Activated T-helper 1 cell treated with anti-CD3 and anti-CD28 coated beads, Interleukin-12 subunit alpha, Interleukin-12 subunit beta, Interleukin-2, Interleukin-4 antibody, amounts not matched to agents 30 ng/mL and 10 ng/mL and 1 ng/mL, durations not matched to agents 14 hours and 24 hours and 36 hours (primary cell): ENCODE measurements around the gene MCEE. TPM values are rescaled to one million over a fixed set of nuclear protein-coding genes. Genes with fewer than 3 reads are reported as not detected.
"Not testable (repeated sequence)": the region's sequence is repeated elsewhere in the genome, so short reads cannot be mapped to it uniquely, and the experiment has no call there.

Source experiments
- DNase-seq: peaks from one replicate; pipeline ENCODE4 v3.0.0; 2021; ENCODE audit warnings: low spot score
- H3K27ac Mint-ChIP-seq: one replicate; pipeline ENCODE4 v1.8.0; 2021; ENCODE audit warnings: mild to moderate bottlenecking, mixed read lengths
- H3K27me3 Mint-ChIP-seq: one replicate; pipeline ENCODE4 v1.8.0; 2022; ENCODE audit warnings: mild to moderate bottlenecking, moderate library complexity, mixed read lengths; ENCODE audit not compliant: insufficient read depth
- H3K36me3 Mint-ChIP-seq: one replicate; pipeline ENCODE4 v1.8.0; 2021; ENCODE audit warnings: low read depth, mixed read lengths
- H3K4me1 Mint-ChIP-seq: one replicate; pipeline ENCODE4 v1.8.0; 2021; ENCODE audit warnings: low read depth, mixed read lengths
- H3K4me3 Mint-ChIP-seq: one replicate; pipeline ENCODE4 v1.8.0; 2021; ENCODE audit warnings: mild to moderate bottlenecking, moderate library complexity, mixed read lengths
- H3K9me3 Mint-ChIP-seq: one replicate; pipeline ENCODE4 v1.8.0; 2021; ENCODE audit warnings: mixed read lengths
- intact Hi-C: fragments of 100-400 bp; cut with micrococcal nuclease; formaldehyde crosslinking; loops from one replicate; pipeline ENCODE4 v1.15.1; 2024
- total RNA-seq: library from RNA; stranded (reverse); gene quantifications from 2 replicates; pipeline ENCODE4 v1.2.3, GENCODE V29; 2022

The MCEE gene
- total RNA-seq = 11.4 and 14.7 TPM in 2 replicates

- intact Hi-C loops = loop anchor here (1.0 to 5.0 kb wide), 9 partner anchors 30 to 838 kb away; partner anchors contain the start of genes ANKRD53, NAGK, PAIP2B and SNRPG
- peak; percentile 89 for DNase-seq
- H3K36me3 Mint-ChIP-seq = peaks cover 6% of the 10 kb centered on the region
- H3K4me1 Mint-ChIP-seq = peaks cover 11% of the 10 kb centered on the region
- H3K4me3 Mint-ChIP-seq = no peak within 1 kb of the TSS
- H3K27ac Mint-ChIP-seq = peak within 1 kb of the TSS; percentile 69
- no peaks in the 10 kb centered on the region for H3K27me3 Mint-ChIP-seq
- H3K9me3 Mint-ChIP-seq = no peaks in the 10 kb centered on the region
These were observed at the start of gene MCEE, which contains the start of gene MPHOSPH10 for GRCh38 chr2:71130152-71130904. MCEE (minus strand) TSS chr2:71130229; CDS start chr2:71130219, 10 bp downstream. MPHOSPH10 (plus strand) TSS chr2:71130634; CDS start chr2:71130666, 32 bp downstream.

- intact Hi-C loops, H3K27ac Mint-ChIP-seq: not testable (repeated sequence)
- peaks cover 10% of the 10 kb centered on the region for H3K4me1 Mint-ChIP-seq
These were observed 48.8 kb upstream of the MCEE start for GRCh38 chr2:71178836-71179235.

GRCh38 chr2:71174207-71174606, 44.2 kb upstream of the MCEE start:
- H3K36me3 Mint-ChIP-seq = no peaks in the 10 kb centered on the region
- H3K4me3 Mint-ChIP-seq = no peak overlapping the region
- H3K27me3 Mint-ChIP-seq = peaks cover 2% of the 10 kb centered on the region
- no peak overlapping the region for H3K27ac Mint-ChIP-seq
- intact Hi-C loops = no loop called here
- DNase-seq = no peak
- no peaks in the 10 kb centered on the region for H3K9me3 Mint-ChIP-seq
- H3K4me1 Mint-ChIP-seq = peaks cover 10% of the 10 kb centered on the region

More at GRCh38 chr2:71178836-71179235, 48.8 kb upstream of the MCEE start:
- DNase-seq, H3K4me3 Mint-ChIP-seq, H3K27me3 Mint-ChIP-seq, H3K36me3 Mint-ChIP-seq, H3K9me3 Mint-ChIP-seq: not testable (repeated sequence)

GRCh38 chr2:71173096-71173495, 43.1 kb upstream of the MCEE start:
- no peaks in the 10 kb centered on the region for H3K9me3 Mint-ChIP-seq
- no peak for DNase-seq
- H3K4me1 Mint-ChIP-seq = peaks cover 10% of the 10 kb centered on the region
- no peaks in the 10 kb centered on the region for H3K36me3 Mint-ChIP-seq
- peaks cover 2% of the 10 kb centered on the region for H3K27me3 Mint-ChIP-seq
- intact Hi-C loops = no loop called here
- H3K4me3 Mint-ChIP-seq = no peak overlapping the region
- H3K27ac Mint-ChIP-seq = no peak overlapping the region

- H3K27me3 Mint-ChIP-seq = peaks cover 12% of the 10 kb centered on the region
- H3K4me1 Mint-ChIP-seq = no peaks in the 10 kb centered on the region
- intact Hi-C loops = no loop called here
- H3K9me3 Mint-ChIP-seq = no peaks in the 10 kb centered on the region
- no peak overlapping the region for H3K27ac Mint-ChIP-seq
- no peaks in the 10 kb centered on the region for H3K36me3 Mint-ChIP-seq
- H3K4me3 Mint-ChIP-seq = no peak overlapping the region
- DNase-seq = no peak
These were observed 36.8 kb upstream of the MCEE start for GRCh38 chr2:71166812-71167211.

- intact Hi-C loops = loop anchor here (1.0 kb wide), 1 partner anchor 353 kb away; no protein-coding TSS in a partner anchor
- Mint-ChIP-seq H3K27ac (no peak overlapping the region), H3K4me1 (peaks cover 11% of the 10 kb centered on the region), H3K9me3 (no peaks in the 10 kb centered on the region), H3K4me3 (no peak overlapping the region), H3K27me3 (peaks cover 6% of the 10 kb centered on the region), H3K36me3 (no peaks in the 10 kb centered on the region)
- peak; percentile 11 for DNase-seq
These were observed 27.2 kb upstream of the MCEE start for GRCh38 chr2:71157124-71157793.

GRCh38 chr2:71156573-71156972, 26.5 kb upstream of the MCEE start:
- no peak overlapping the region for H3K27ac Mint-ChIP-seq
- H3K4me3 Mint-ChIP-seq = no peak overlapping the region
- peaks cover 11% of the 10 kb centered on the region for H3K4me1 Mint-ChIP-seq
- no peaks in the 10 kb centered on the region for H3K9me3 Mint-ChIP-seq
- H3K36me3 Mint-ChIP-seq = no peaks in the 10 kb centered on the region
- peaks cover 6% of the 10 kb centered on the region for H3K27me3 Mint-ChIP-seq
- intact Hi-C loops = no loop called here
- no peak for DNase-seq

- Mint-ChIP-seq H3K36me3 (peaks cover 2% of the 10 kb centered on the region), H3K27ac (no peak overlapping the region), H3K4me3 (no peak overlapping the region), H3K4me1 (peaks cover 11% of the 10 kb centered on the region), H3K9me3 (no peaks in the 10 kb centered on the region), H3K27me3 (peaks cover 6% of the 10 kb centered on the region)
- intact Hi-C loops = no loop called here
- no peak for DNase-seq
These were observed 25.8 kb upstream of the MCEE start for GRCh38 chr2:71155846-71156245.

GRCh38 chr2:71154798-71155197, 24.8 kb upstream of the MCEE start:
- no peak for DNase-seq
- Mint-ChIP-seq H3K4me1 (peaks cover 11% of the 10 kb centered on the region), H3K9me3 (no peaks in the 10 kb centered on the region), H3K36me3 (peaks cover 8% of the 10 kb centered on the region), H3K27ac (no peak overlapping the region), H3K4me3 (no peak overlapping the region), H3K27me3 (peaks cover 5% of the 10 kb centered on the region)
- intact Hi-C loops = no loop called here

- Mint-ChIP-seq H3K4me3 (no peak overlapping the region), H3K9me3 (no peaks in the 10 kb centered on the region)
- intact Hi-C loops = no loop called here
These were observed 24.2 kb upstream of the MCEE start for GRCh38 chr2:71154279-71154678.

GRCh38 chr2:71153585-71154224, 23.7 kb upstream of the MCEE start:
- Mint-ChIP-seq H3K27ac (no peak overlapping the region), H3K36me3 (peaks cover 12% of the 10 kb centered on the region), H3K4me1 (peaks cover 11% of the 10 kb centered on the region), H3K4me3 (no peak overlapping the region), H3K9me3 (no peaks in the 10 kb centered on the region), H3K27me3 (no peaks in the 10 kb centered on the region)
- no peak for DNase-seq
- intact Hi-C loops = no loop called here

More at GRCh38 chr2:71154279-71154678, 24.2 kb upstream of the MCEE start:
- peaks cover 8% of the 10 kb centered on the region for H3K36me3 Mint-ChIP-seq
- DNase-seq = no peak
- peaks cover 11% of the 10 kb centered on the region for H3K4me1 Mint-ChIP-seq
- no peak overlapping the region for H3K27ac Mint-ChIP-seq
- peaks cover under 1% of the 10 kb centered on the region for H3K27me3 Mint-ChIP-seq

GRCh38 chr2:71151620-71152019, 21.6 kb upstream of the MCEE start:
- Mint-ChIP-seq H3K27ac (no peak overlapping the region), H3K9me3 (no peaks in the 10 kb centered on the region), H3K27me3 (no peaks in the 10 kb centered on the region), H3K4me3 (no peak overlapping the region), H3K4me1 (no peaks in the 10 kb centered on the region), H3K36me3 (peaks cover 26% of the 10 kb centered on the region)
- DNase-seq = no peak
- intact Hi-C loops = no loop called here
